Activated gamma-delta T cell treated with anti-CD3 and anti-CD28 coated beads, Interleukin-2, amount 50 U/mL, for 16 hours (primary cell): Measurements from ENCODE around the gene RPS23.
A peak's percentile ranks its signal among the peaks of the same experiment; 100 is the strongest.

Experiments
- DNase-seq: peaks from one replicate; pipeline ENCODE4 v3.0.0-alpha.2; 2020; ENCODE audit warnings: low read depth

RPS23 gene

GRCh38 chr5:82277987-82278710 lies at the start of gene RPS23:
Gene RPS23 (minus strand): TSS chr5:82278354. CDS start chr5:82278323, 31 bp downstream.
- DNase-seq, result peak; percentile 73

- DNase-seq, result no peak
Measured at GRCh38 chr5:82327941-82328340, 49.8 kb upstream of the RPS23 start.

GRCh38 chr5:82325996-82326395 lies 47.8 kb upstream of the RPS23 start:
- DNase-seq, result no peak

- no peak for DNase-seq
Measured at GRCh38 chr5:82325155-82325554, 47.0 kb upstream of the RPS23 start.

GRCh38 chr5:82320966-82321365 lies 42.8 kb upstream of the RPS23 start:
- DNase-seq, result no peak

GRCh38 chr5:82319651-82320376 lies 41.7 kb upstream of the RPS23 start:
- no peak for DNase-seq

- no peak for DNase-seq
Measured at GRCh38 chr5:82319192-82319591, 41.0 kb upstream of the RPS23 start.

- DNase-seq, result no peak
Measured at GRCh38 chr5:82314964-82315758, 37.0 kb upstream of the RPS23 start.

GRCh38 chr5:82313016-82313415 lies 34.9 kb upstream of the RPS23 start:
- no peak for DNase-seq

- no peak for DNase-seq
Measured at GRCh38 chr5:82312373-82312856, 34.3 kb upstream of the RPS23 start.

GRCh38 chr5:82309091-82309531 lies 31.0 kb upstream of the RPS23 start:
- DNase-seq, result no peak

GRCh38 chr5:82308416-82308815 lies 30.3 kb upstream of the RPS23 start:
- no peak for DNase-seq

- no peak for DNase-seq
Measured at GRCh38 chr5:82307451-82307850, 29.3 kb upstream of the RPS23 start.

- no peak for DNase-seq
Measured at GRCh38 chr5:82306151-82306550, 28.0 kb upstream of the RPS23 start.

- no peak for DNase-seq
Measured at GRCh38 chr5:82301190-82301589, 23.0 kb upstream of the RPS23 start.

GRCh38 chr5:82298668-82299067 lies 20.5 kb upstream of the RPS23 start:
- no peak for DNase-seq

- no peak for DNase-seq
Measured at GRCh38 chr5:82297711-82298110, 19.6 kb upstream of the RPS23 start.

GRCh38 chr5:82296929-82297328 lies 18.8 kb upstream of the RPS23 start:
- no peak for DNase-seq

- no peak for DNase-seq
Measured at GRCh38 chr5:82295959-82296531, 17.9 kb upstream of the RPS23 start.

GRCh38 chr5:82295144-82295543 lies 17.0 kb upstream of the RPS23 start:
- no peak for DNase-seq

GRCh38 chr5:82291420-82291819 lies 13.3 kb upstream of the RPS23 start:
- DNase-seq, result no peak

GRCh38 chr5:82290908-82291307 lies 12.8 kb upstream of the RPS23 start:
- no peak for DNase-seq
